Endothelial cell of umbilical vein (primary cell): ENCODE results near the gene STRIP2. TPM values are rescaled to one million over a fixed set of nuclear protein-coding genes. Genes with fewer than 3 reads are reported as not detected.

Experiments
- BruUV-seq: library from RNA; stranded (reverse); fragments of 400-500 nt; replicated peaks from 2 replicates; lab custom pipeline; 2021; lab: Mats Ljungman, UMichigan
- CTCF ChIA-PET: fragments of 300-600, 350-600 bp; sonication (Branson Sonifier 250); formaldehyde crosslinking; loops from one replicate; lab custom pipeline; 2021; ENCODE audit warnings: antibody characterized with exemption, inconsistent platforms; lab: Charles Lee
- POLR2A ChIA-PET: fragments of 300-600, 350-600 bp; sonication (Branson Sonifier 250); formaldehyde crosslinking; loops from one replicate; lab custom pipeline; 2021; ENCODE audit warnings: antibody characterized with exemption, inconsistent platforms; lab: Charles Lee
- DNase-seq: peaks from one replicate; pipeline ENCODE4 v3.0.0-alpha.2; 2011; ENCODE audit warnings: low read depth, low spot score
- FAIRE-seq: peaks from 2 replicates; lab custom pipeline; 2011; peaks lifted over from hg19 to GRCh38; lab: Jason Lieb, UNC
- H2AFZ ChIP-seq: 2 replicates; pipeline ENCODE4 v1.6.0; 2012; ENCODE audit warnings: low read depth, low read length, control low read depth, inconsistent platforms
- H3K27ac ChIP-seq: 2 replicates; pipeline ENCODE4 v1.5.1; 2011; ENCODE audit warnings: low read depth, mild to moderate bottlenecking, control low read depth, low read length, moderate library complexity; ENCODE audit not compliant: insufficient read depth
- H3K27me3 ChIP-seq, 2 experiments: 2 replicates each; pipeline versions ENCODE4 v1.6.0 to v1.6.1; 2011; ENCODE audit warnings: low read length in 2 of 2, mixed read lengths in 1 of 2; ENCODE audit not compliant: control insufficient read depth in 2 of 2, insufficient read depth in 2 of 2
- H3K36me3 ChIP-seq, 2 experiments: 2 replicates in 1 of 2; 3 replicates in 1 of 2; pipeline ENCODE4 v1.5.1; 2011; ENCODE audit warnings: low read length in 2 of 2, mild to moderate bottlenecking in 1 of 2, moderate library complexity in 1 of 2; ENCODE audit not compliant: control insufficient read depth in 2 of 2, insufficient read depth in 2 of 2; ENCODE audit errors: extremely low read depth in 1 of 2
- H3K4me1 ChIP-seq: 3 replicates; pipeline ENCODE4 v1.5.1; 2011; ENCODE audit warnings: mild to moderate bottlenecking, low read length; ENCODE audit not compliant: control insufficient read depth, insufficient read depth; ENCODE audit errors: extremely low read depth
- H3K4me2 ChIP-seq: 2 replicates; pipeline ENCODE4 v1.6.1; 2011; ENCODE audit warnings: low read length, control low read depth, mixed read lengths; ENCODE audit not compliant: insufficient read depth
- H3K4me3 ChIP-seq, 3 experiments: fragments of 200-600 bp in 1 of 3; sonication (generic), shearing (Covaris generic) in 1 of 3; replicated peaks in 1 of 3; 2 replicates each; pipeline ENCODE4 v1.5.1; 2011 to 2016; ENCODE audit warnings: control low read depth in 3 of 3, low read length in 3 of 3, mild to moderate bottlenecking in 2 of 3, inconsistent platforms in 1 of 3, low read depth in 1 of 3, moderate library complexity in 1 of 3; ENCODE audit not compliant: insufficient read depth in 1 of 3
- H3K79me2 ChIP-seq: 2 replicates; pipeline ENCODE4 v1.6.0; 2012; ENCODE audit warnings: low read length, inconsistent platforms; ENCODE audit not compliant: control insufficient read depth, insufficient read depth
- H3K9ac ChIP-seq: replicated peaks from 2 replicates; pipeline ENCODE3; 2011; ENCODE audit warnings: low read length, control low read depth; ENCODE audit not compliant: insufficient read depth; ENCODE audit errors: extremely low read depth
- H3K9me1 ChIP-seq: replicated peaks from 3 replicates; pipeline ENCODE4 v1.6.0; 2011; ENCODE audit warnings: mild to moderate bottlenecking, low read length; ENCODE audit not compliant: control insufficient read depth, insufficient read depth; ENCODE audit errors: extremely low read depth
- H3K9me3 ChIP-seq: replicated peaks from 2 replicates; pipeline ENCODE4 v1.5.1; 2012; ENCODE audit warnings: low read length, inconsistent platforms; ENCODE audit not compliant: control insufficient read depth, insufficient read depth
- H4K20me1 ChIP-seq: replicated peaks from 2 replicates; pipeline ENCODE3; 2011; ENCODE audit warnings: mild to moderate bottlenecking, low read length; ENCODE audit not compliant: control insufficient read depth, insufficient read depth; ENCODE audit errors: extremely low read depth
- EZH2 ChIP-seq: IDR thresholded peaks from 2 replicates; pipeline ENCODE4 v1.6.1; 2012; ENCODE audit warnings: borderline replicate concordance, low read depth, mild to moderate bottlenecking, moderate library complexity, low read length, inconsistent platforms; ENCODE audit not compliant: severe bottlenecking
- GATA2 ChIP-seq: IDR thresholded peaks from 2 replicates; pipeline ENCODE4 v1.7.0; 2011; ENCODE audit warnings: low read depth, mild to moderate bottlenecking, moderate library complexity, mixed read lengths, low read length; ENCODE audit not compliant: insufficient read length, insufficient read depth
- MYC ChIP-seq: IDR thresholded peaks from one replicate; pipeline ENCODE4 v1.6.1; 2011; ENCODE audit warnings: mild to moderate bottlenecking, low read depth, low read length
- POLR2A ChIP-seq: IDR thresholded peaks from 2 replicates; pipeline ENCODE4 v1.6.1; 2012; ENCODE audit warnings: low read depth, mild to moderate bottlenecking, control low read depth, low read length
- POLR2AphosphoS5 ChIP-seq: IDR thresholded peaks from 2 replicates; pipeline ENCODE4 v1.6.1; 2012; ENCODE audit warnings: low read depth, mild to moderate bottlenecking, control low read depth, low read length, moderate library complexity; ENCODE audit not compliant: insufficient read depth
- dilution Hi-C: fragments of 300-500 bp; cut with MboI; formaldehyde crosslinking; loops from one replicate; pipeline ENCODE4 v1.15.0; 2019; ENCODE audit warnings: low sequenced_read_pairs; ENCODE audit not compliant: extremely low pct_ligation_motif_present
- intact Hi-C: fragments of 100-400 bp; cut with micrococcal nuclease; formaldehyde crosslinking; loops from one replicate; pipeline ENCODE4 v1.10.0; 2022
- polyA plus RNA-seq, 4 experiments: library from polyadenylated mRNA; depleted of rRNA in 3 of 4; stranded (reverse) in 3 of 4; unstranded in 1 of 4; fragments of >200 nt; gene quantifications; 2 replicates each; pipeline versions ENCODE4 v1.2.1 to v1.2.3, GENCODE V29; 2011 to 2012; ENCODE audit warnings: missing spikeins in 1 of 4
- total RNA-seq: library from RNA; stranded (reverse); gene quantifications from 2 replicates; pipeline ENCODE4 v1.2.3, GENCODE V29; 2021
- TF ChIP-seq, protein P1 (sequence below): IDR thresholded peaks from 2 replicates; pipeline ENCODE4 v1.6.1; 2011; ENCODE audit not compliant: insufficient read depth, insufficient read length

The STRIP2 gene
- total and polyA plus RNA-seq, 2 donors (not counting 3 experiments of a cell fraction or from before 2014, with no cell fraction given), result 3.4 to 10.0 TPM

DNA sequence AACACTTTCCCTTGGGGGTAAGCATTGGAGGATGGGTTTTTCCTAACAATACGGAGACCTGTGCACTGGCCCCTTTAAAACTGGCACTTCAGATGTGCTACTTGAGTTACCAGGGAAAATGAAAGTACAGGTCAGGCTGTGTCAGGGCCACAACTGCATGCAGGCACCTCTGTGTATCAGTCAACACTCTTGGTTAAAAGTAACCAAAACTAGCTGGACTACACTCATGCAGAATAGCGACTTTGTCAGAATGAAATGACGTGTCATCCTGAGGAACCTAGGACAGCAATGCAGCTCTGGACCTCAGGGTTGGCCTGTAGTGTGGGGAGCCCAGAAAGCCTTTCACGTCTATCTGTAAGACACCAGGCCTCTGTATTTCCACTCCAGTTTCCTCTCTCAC, 34.3 kb downstream of the STRIP2 start:
- Histone ChIP-seq H2AFZ (no peak overlapping the region), H3K4me2 (no peak overlapping the region), H3K9ac (no peak overlapping the region), H3K4me3 (no peak overlapping the region), H3K36me3 (peaks cover 0 to 5% of the 10 kb centered on the region in 2 experiments), H3K4me1 (no peaks in the 10 kb centered on the region), H3K9me1 (no peaks in the 10 kb centered on the region), H3K27me3 (no peaks in the 10 kb centered on the region), H3K79me2 (no peaks in the 10 kb centered on the region), H4K20me1 (no peaks in the 10 kb centered on the region), H3K27ac (no peak overlapping the region), H3K9me3 (no peaks in the 10 kb centered on the region)
- BruUV-seq, result no TSS peak
- dilution Hi-C loops, result no loop called here
- DNase-seq (no peak), FAIRE-seq (no peak)
- CTCF ChIA-PET, result interaction anchor here (0.5 to 11.6 kb wide), 6 partner anchors 93 to 563 kb away, joined by 3 to 321 read pairs (median 16); no protein-coding TSS in a partner anchor
- intact Hi-C loops, result no loop called here
- TF ChIP-seq, protein P1, sequence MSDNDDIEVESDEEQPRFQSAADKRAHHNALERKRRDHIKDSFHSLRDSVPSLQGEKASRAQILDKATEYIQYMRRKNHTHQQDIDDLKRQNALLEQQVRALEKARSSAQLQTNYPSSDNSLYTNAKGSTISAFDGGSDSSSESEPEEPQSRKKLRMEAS, result no peak
- TF ChIP-seq GATA2 (no peak), EZH2 (no peak), POLR2A (no peak)
- POLR2A ChIA-PET, result no interaction called here

DNA sequence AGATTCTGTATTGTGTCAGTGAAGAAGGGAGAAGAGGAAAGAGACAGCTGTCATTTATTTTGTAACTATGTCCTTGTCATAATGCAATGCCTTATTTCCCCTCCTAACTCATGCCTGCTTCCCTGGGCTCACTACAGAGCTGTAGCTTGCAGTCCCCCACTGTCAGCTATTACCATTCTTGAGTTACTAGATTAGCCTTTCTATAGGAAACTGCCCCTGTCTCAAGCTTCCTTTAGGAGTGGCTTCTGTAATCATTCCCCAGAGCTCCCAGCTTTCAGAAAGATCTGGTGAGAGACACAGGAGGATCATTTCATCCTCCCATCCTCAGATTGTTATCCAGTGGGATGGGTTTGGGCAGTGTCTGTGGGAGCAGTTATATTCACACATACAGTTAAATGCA, 35.7 kb downstream of the STRIP2 start:
- intact Hi-C loops (loop anchor here (10.0 kb wide), 1 partner anchor 545 kb away; no protein-coding TSS in a partner anchor), dilution Hi-C loops (no loop called here)
- Histone ChIP-seq H4K20me1 (no peaks in the 10 kb centered on the region), H2AFZ (no peak overlapping the region), H3K36me3 (no peaks in the 10 kb centered on the region), H3K27ac (no peak overlapping the region), H3K9me1 (no peaks in the 10 kb centered on the region), H3K27me3 (no peaks in the 10 kb centered on the region), H3K9me3 (no peaks in the 10 kb centered on the region), H3K4me2 (no peak overlapping the region), H3K79me2 (no peaks in the 10 kb centered on the region), H3K4me1 (no peaks in the 10 kb centered on the region), H3K9ac (no peak overlapping the region), H3K4me3 (no peak overlapping the region)
- FAIRE-seq, result no peak
- no TSS peak for BruUV-seq
- no peak for DNase-seq
- no peak for TF ChIP-seq POLR2AphosphoS5
- TF ChIP-seq, protein P1, result no peak
- no peak for TF ChIP-seq MYC
- ChIA-PET CTCF (interaction anchor here (1.0 to 11.6 kb wide), 9 partner anchors 29 to 252 kb away, joined by 3 to 321 read pairs (median 12); no protein-coding TSS in a partner anchor), POLR2A (interaction anchor here (0.7 kb wide), 1 partner anchor 31 kb away, joined by 3 read pairs; no protein-coding TSS in a partner anchor)
